ENCODE results near the gene NDUFS8.

The NDUFS8 gene

GRCh38 chr11:67996051-67996450, 34.4 kb upstream of the NDUFS8 start:
- H4K20me1 ChIP-seq (ENCODE audit: insufficient read depth, low read length, poor library complexity, severe bottlenecking) = no peaks in the 10 kb centered on the region
- no peak overlapping the region for H3K4me3 ChIP-seq (ENCODE audit: low read length, poor library complexity, severe bottlenecking)
- TF ChIP-seq EZH2phosphoT487 (IDR thresholded peaks at IDR 0.05; ENCODE audit: borderline replicate concordance) (no peak), CTCF (conservative IDR thresholded peaks at IDR 0.05; ENCODE audit: low read length) (no peak)
- no peak overlapping the region for H3K9ac ChIP-seq (ENCODE audit: low read depth, low read length, poor library complexity, severe bottlenecking)
- H2AFZ ChIP-seq (ENCODE audit: low read length) = no peak overlapping the region
- H3K4me1 ChIP-seq (ENCODE audit: insufficient read depth, low read length, poor library complexity, severe bottlenecking) = peaks cover 29% of the 10 kb centered on the region
- no peak overlapping the region for H3K4me2 ChIP-seq (ENCODE audit: low read depth, low read length, poor library complexity, severe bottlenecking)
- H3K27me3 ChIP-seq (ENCODE audit: insufficient read depth, low read length, poor library complexity, severe bottlenecking) = no peaks in the 10 kb centered on the region
- H3K79me2 ChIP-seq (ENCODE audit: insufficient read depth, low read length) = no peaks in the 10 kb centered on the region
- H3K9me3 ChIP-seq (ENCODE audit: insufficient read depth, low read depth, low read length) = no peaks in the 10 kb centered on the region
- no peaks in the 10 kb centered on the region for H3K9me2 ChIP-seq (replicated peaks; ENCODE audit: low read depth, low read length)
- no peaks in the 10 kb centered on the region for H3K36me3 ChIP-seq (ENCODE audit: insufficient read depth, low read length)
- no peaks in the 10 kb centered on the region for H3F3A ChIP-seq (ENCODE audit: low read depth)

GRCh38 chr11:67996622-67997474, 33.6 kb upstream of the NDUFS8 start:
- H3K9me3 ChIP-seq (ENCODE audit: insufficient read depth, low read depth, low read length) = no peaks in the 10 kb centered on the region
- peaks cover 29% of the 10 kb centered on the region for H3K4me1 ChIP-seq (ENCODE audit: insufficient read depth, low read length, poor library complexity, severe bottlenecking)
- TF ChIP-seq CTCF (conservative IDR thresholded peaks at IDR 0.05; ENCODE audit: low read length) = no peak
- no peaks in the 10 kb centered on the region for H4K20me1 ChIP-seq (ENCODE audit: insufficient read depth, low read length, poor library complexity, severe bottlenecking)
- no peak overlapping the region for H3K4me2 ChIP-seq (ENCODE audit: low read depth, low read length, poor library complexity, severe bottlenecking)
- H3K36me3 ChIP-seq (ENCODE audit: insufficient read depth, low read length) = no peaks in the 10 kb centered on the region
- H3K27me3 ChIP-seq (ENCODE audit: insufficient read depth, low read length, poor library complexity, severe bottlenecking) = no peaks in the 10 kb centered on the region
- H2AFZ ChIP-seq (ENCODE audit: low read length) = no peak overlapping the region
- no peaks in the 10 kb centered on the region for H3K9me2 ChIP-seq (replicated peaks; ENCODE audit: low read depth, low read length)
- no peak overlapping the region for H3K9ac ChIP-seq (ENCODE audit: low read depth, low read length, poor library complexity, severe bottlenecking)
- no peaks in the 10 kb centered on the region for H3F3A ChIP-seq (ENCODE audit: low read depth)
- no peak overlapping the region for H3K4me3 ChIP-seq (ENCODE audit: low read length, poor library complexity, severe bottlenecking)
- H3K79me2 ChIP-seq (ENCODE audit: insufficient read depth, low read length) = no peaks in the 10 kb centered on the region

- H3K27me3 ChIP-seq (ENCODE audit: insufficient read depth, low read length, poor library complexity, severe bottlenecking) = no peaks in the 10 kb centered on the region
- H3K9ac ChIP-seq (ENCODE audit: low read depth, low read length, poor library complexity, severe bottlenecking) = no peak overlapping the region
- H3K9me2 ChIP-seq (replicated peaks; ENCODE audit: low read depth, low read length) = no peaks in the 10 kb centered on the region
- H3K4me3 ChIP-seq (ENCODE audit: low read length, poor library complexity, severe bottlenecking) = no peak overlapping the region
- no peak overlapping the region for H3K4me2 ChIP-seq (ENCODE audit: low read depth, low read length, poor library complexity, severe bottlenecking)
- TF ChIP-seq EZH2phosphoT487 (IDR thresholded peaks at IDR 0.05; ENCODE audit: borderline replicate concordance) = no peak
- TF ChIP-seq CTCF (conservative IDR thresholded peaks at IDR 0.05; ENCODE audit: low read length) = no peak
- H4K20me1 ChIP-seq (ENCODE audit: insufficient read depth, low read length, poor library complexity, severe bottlenecking) = no peaks in the 10 kb centered on the region
- no peaks in the 10 kb centered on the region for H3F3A ChIP-seq (ENCODE audit: low read depth)
- H2AFZ ChIP-seq (ENCODE audit: low read length) = no peak overlapping the region
- no peaks in the 10 kb centered on the region for H3K36me3 ChIP-seq (ENCODE audit: insufficient read depth, low read length)
- H3K79me2 ChIP-seq (ENCODE audit: insufficient read depth, low read length) = no peaks in the 10 kb centered on the region
- peaks cover 29% of the 10 kb centered on the region for H3K4me1 ChIP-seq (ENCODE audit: insufficient read depth, low read length, poor library complexity, severe bottlenecking)
- H3K9me3 ChIP-seq (ENCODE audit: insufficient read depth, low read depth, low read length) = no peaks in the 10 kb centered on the region
Measured at GRCh38 chr11:67997475-67997921, 33.0 kb upstream of the NDUFS8 start.
